ENCODE results near the gene LHFPL5. TPM values are rescaled to one million over a fixed set of nuclear protein-coding genes. Genes with fewer than 3 reads are reported as not detected.

Gene LHFPL5
- total and polyA plus RNA-seq, 2 of the 13 experiments (the other 11 are each of a cell fraction or from before 2014, with no cell fraction given) = 0.03 TPM; not detected in 1

DNA sequence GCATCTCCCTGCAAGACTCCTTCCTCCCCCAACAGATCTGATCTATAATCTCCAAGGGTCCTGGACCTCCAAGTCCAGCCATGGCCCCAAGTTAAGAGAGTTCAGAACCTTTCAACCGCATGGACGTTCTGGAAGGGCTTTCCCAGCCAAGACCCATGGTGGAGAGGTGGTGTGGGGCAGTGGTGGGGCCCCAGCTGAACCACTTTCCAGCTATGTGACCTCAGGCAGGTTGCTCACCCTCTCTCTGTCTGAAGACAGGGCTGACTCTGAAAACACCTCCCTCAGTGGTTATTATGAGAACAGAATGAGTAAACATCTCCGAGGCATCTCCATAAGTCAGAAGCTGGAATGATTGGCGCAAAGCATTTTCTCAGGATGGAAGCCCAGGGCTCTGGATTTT is 8.9 kb upstream of the LHFPL5 start (continued):
- TF ChIP-seq PPARG (CRISPR knock-in tag; conservative IDR thresholded peaks at IDR 0.05) (no peak), ARHGAP35 (CRISPR knock-in tag; IDR thresholded peaks at IDR 0.05; ENCODE audit: borderline replicate concordance) (no peak), GABPA (IDR thresholded peaks at IDR 0.05; ENCODE audit: low read depth, low read length) (no peak), GABPA (CRISPR knock-in tag; IDR thresholded peaks at IDR 0.05; ENCODE audit: low read depth) (no peak)

DNA sequence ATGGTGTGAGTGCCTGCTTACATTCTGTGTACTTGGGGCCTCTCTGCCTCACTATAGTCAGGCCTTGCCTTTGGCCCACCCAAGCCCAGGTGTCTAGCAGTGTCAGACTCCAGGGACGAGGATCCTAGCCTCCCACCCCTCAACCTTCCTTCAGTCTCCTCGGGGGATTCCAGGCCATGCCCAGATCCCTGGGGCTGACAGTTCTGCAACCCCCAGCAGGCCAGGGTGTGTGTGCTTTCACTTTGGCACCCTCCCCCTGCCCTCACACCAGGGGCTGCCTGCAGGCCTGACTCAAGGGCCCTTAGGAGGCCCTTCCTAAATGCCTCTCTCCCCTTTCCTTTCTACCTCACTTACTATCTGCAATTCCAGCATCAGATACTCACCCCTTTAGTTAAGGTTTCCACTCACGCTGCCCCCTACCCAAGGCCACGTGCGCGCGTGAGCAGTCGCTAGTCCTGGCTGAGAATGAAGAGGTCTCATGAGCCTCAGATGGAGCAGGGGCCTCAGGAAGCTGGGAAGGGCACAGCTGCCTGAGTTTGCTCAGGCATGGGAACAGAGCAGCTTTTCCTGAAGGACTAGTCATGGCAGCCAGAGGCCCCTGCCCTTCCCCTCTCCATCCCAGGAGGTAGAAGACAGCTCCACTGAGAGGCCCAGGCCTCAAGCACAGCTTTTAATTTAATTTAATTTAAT is 7.2 kb upstream of the LHFPL5 start:
- H3K27me3 ChIP-seq (ENCODE audit: control insufficient read depth in 1 of 2, insufficient read depth in 2 of 2, low read length in 2 of 2) = peaks cover 0 to 8% of the 10 kb centered on the region in 2 experiments; a peak in 3 of 5 replicates
- no peaks in the 10 kb centered on the region for H3K9me3 ChIP-seq (ENCODE audit: low read length)
- DNase-seq (ENCODE audit: low spot score) = no peak
- no peak overlapping the region; a peak in 1 of 6 replicates for H3K4me3 ChIP-seq (replicated peaks in 1 of 3; ENCODE audit: insufficient read depth in 1 of 3, low read depth in 2 of 3, low read length in 3 of 3)
- BruUV-seq (replicated peaks) = no TSS peak
- intact Hi-C loops (cut with micrococcal nuclease; ENCODE audit: unreplicated experiment) = no loop called here
- peak; percentile 44 for ATAC-seq
- no peaks in the 10 kb centered on the region for H3K36me3 ChIP-seq (replicated peaks in 1 of 2; ENCODE audit: control insufficient read depth in 1 of 2, insufficient read depth in 2 of 2, low read length in 2 of 2)
- FAIRE-seq = no peak
- TF ChIP-seq ZFX (CRISPR knock-in tag; IDR thresholded peaks at IDR 0.05; ENCODE audit: low read depth) (peak; percentile 12; the same call in 1 of the 2 replicates), RFX3 (CRISPR knock-in tag; IDR thresholded peaks at IDR 0.05) (no peak)
- TF ChIP-seq, protein P1, sequence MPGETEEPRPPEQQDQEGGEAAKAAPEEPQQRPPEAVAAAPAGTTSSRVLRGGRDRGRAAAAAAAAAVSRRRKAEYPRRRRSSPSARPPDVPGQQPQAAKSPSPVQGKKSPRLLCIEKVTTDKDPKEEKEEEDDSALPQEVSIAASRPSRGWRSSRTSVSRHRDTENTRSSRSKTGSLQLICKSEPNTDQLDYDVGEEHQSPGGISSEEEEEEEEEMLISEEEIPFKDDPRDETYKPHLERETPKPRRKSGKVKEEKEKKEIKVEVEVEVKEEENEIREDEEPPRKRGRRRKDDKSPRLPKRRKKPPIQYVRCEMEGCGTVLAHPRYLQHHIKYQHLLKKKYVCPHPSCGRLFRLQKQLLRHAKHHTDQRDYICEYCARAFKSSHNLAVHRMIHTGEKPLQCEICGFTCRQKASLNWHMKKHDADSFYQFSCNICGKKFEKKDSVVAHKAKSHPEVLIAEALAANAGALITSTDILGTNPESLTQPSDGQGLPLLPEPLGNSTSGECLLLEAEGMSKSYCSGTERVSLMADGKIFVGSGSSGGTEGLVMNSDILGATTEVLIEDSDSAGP (CRISPR knock-in tag; IDR thresholded peaks at IDR 0.05; ENCODE audit: borderline replicate concordance) = 0 out of 2 replicates have a peak, but pooled peaks have one; percentile 26
- no peaks in the 10 kb centered on the region for H4K20me1 ChIP-seq (ENCODE audit: insufficient read depth, low read length)
- H2AFZ ChIP-seq (ENCODE audit: low read length) = no peak overlapping the region
- ChIA-PET POLR2A (no interaction called here), CTCF (ENCODE audit: low intra/inter-chr PET ratio, low total read pairs) (no interaction called here)
- no peak overlapping the region for H3K9ac ChIP-seq (ENCODE audit: insufficient read depth, low read depth, low read length)
- H3K79me2 ChIP-seq (ENCODE audit: insufficient read depth, low read length) = no peaks in the 10 kb centered on the region
- H3K4me2 ChIP-seq (ENCODE audit: low read depth, low read length) = peak overlapping the region; percentile 15; the same call in 1 of the 2 replicates
- H3K4me1 ChIP-seq (ENCODE audit: insufficient read depth, low read length) = no peaks in the 10 kb centered on the region
- in situ Hi-C loops (cut with HindIII; ENCODE audit: extremely low pct_ligation_motif_present, low pct_unique_long_range_greater_than_20kb) = no loop called here
- H3K27ac ChIP-seq (ENCODE audit: extremely low read length, insufficient read depth, low read length) = no peak overlapping the region
- WGBS (ENCODE audit: low lambda C conversion rate) = 38% methylated on average over 7 of the region's 8 CpGs
